DLD1 (cell line): ENCODE measurements around the gene RXRB.

Experiments
- in situ Hi-C: cut with HindIII; loops from 2 replicates; pipeline ENCODE4 v1.10.0; 2017; ENCODE audit warnings: low sequenced_read_pairs

Gene RXRB

DNA sequence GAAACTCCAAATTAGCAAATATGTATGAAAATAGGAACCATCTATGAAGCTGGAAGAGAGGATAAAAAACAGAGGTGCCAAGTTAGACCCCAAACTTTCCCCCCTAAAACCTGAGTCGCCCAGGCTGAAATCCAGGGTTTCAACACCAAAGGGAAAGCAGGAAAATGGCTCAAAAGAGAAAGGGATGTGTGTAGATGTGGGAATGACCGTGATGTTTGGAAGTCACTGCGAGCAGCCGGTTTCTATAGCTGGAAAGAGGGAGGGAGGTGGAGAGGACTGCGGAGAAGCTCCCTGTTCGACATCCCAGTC is 12.3 kb upstream of the RXRB start:
- in situ Hi-C loops: no loop called here

- in situ Hi-C loops: no loop called here
Observed at GRCh38 chr6:33211666-33212422, 11.4 kb upstream of the RXRB start.

DNA sequence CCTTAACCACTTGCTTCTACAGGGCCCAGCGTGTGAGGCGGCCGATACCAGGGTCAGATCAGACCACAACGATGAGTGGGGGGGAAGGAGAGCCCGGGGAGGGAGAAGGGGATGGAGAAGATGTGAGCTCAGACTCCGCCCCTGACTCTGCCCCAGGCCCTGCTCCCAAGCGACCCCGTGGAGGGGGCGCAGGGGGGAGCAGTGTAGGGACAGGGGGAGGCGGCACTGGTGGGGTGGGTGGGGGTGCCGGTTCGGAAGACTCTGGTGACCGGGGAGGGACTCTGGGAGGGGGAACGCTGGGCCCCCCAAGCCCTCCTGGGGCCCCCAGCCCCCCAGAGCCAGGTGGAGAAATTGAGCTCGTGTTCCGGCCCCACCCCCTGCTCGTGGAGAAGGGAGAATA is 10.7 kb upstream of the RXRB start:
- in situ Hi-C loops: no loop called here

DNA sequence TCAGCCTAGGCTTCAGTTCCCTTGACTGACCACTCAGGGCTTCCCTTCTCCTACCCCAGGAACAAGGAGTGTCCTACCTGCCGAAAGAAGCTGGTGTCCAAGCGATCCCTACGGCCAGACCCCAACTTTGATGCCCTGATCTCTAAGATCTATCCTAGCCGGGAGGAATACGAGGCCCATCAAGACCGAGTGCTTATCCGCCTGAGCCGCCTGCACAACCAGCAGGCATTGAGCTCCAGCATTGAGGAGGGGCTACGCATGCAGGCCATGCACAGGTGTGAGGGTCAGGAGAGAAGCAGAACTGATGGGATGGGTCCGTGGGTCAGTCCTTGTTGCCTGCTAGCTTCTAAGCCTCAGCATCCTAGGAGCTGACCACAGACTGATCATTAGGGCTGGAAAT is 9.4 kb upstream of the RXRB start:
- in situ Hi-C loops: no loop called here

- in situ Hi-C loops: no loop called here
Observed at GRCh38 chr6:33208091-33208967, 7.9 kb upstream of the RXRB start, which contains the start of gene RING1. Gene RING1, plus strand, starts transcription at chr6:33208500. Its CDS starts 323 bp downstream, at chr6:33208823.

DNA sequence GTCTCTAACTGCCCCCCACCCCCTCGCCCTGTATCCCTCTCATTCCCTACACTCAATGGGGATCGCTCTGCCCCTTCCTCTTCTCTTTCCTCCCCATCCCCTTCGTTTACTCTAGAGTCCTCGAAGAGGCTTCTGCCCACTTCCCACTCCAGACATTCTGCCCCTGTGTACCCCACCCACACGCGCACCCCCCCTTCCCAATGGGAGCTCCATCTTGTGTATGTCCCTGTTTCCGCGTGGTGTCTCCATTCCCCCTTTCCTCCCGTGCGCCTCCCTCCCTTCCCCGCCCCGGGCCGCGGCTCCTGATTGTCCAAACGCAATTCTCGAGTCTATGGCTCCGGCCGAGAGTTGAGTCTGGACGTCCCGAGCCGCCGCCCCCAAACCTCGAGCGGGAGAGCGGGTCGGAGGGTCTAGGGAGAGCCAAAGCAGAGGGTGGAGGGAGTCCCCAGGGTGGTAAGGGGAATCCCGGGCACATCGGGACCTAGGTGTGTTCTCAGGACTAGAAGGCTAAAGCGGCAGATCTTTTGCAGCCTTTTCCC is 7.2 kb upstream of the RXRB start:
- in situ Hi-C loops: no loop called here

- in situ Hi-C loops: no loop called here
Observed at GRCh38 chr6:33206864-33207551, 6.5 kb upstream of the RXRB start.

DNA sequence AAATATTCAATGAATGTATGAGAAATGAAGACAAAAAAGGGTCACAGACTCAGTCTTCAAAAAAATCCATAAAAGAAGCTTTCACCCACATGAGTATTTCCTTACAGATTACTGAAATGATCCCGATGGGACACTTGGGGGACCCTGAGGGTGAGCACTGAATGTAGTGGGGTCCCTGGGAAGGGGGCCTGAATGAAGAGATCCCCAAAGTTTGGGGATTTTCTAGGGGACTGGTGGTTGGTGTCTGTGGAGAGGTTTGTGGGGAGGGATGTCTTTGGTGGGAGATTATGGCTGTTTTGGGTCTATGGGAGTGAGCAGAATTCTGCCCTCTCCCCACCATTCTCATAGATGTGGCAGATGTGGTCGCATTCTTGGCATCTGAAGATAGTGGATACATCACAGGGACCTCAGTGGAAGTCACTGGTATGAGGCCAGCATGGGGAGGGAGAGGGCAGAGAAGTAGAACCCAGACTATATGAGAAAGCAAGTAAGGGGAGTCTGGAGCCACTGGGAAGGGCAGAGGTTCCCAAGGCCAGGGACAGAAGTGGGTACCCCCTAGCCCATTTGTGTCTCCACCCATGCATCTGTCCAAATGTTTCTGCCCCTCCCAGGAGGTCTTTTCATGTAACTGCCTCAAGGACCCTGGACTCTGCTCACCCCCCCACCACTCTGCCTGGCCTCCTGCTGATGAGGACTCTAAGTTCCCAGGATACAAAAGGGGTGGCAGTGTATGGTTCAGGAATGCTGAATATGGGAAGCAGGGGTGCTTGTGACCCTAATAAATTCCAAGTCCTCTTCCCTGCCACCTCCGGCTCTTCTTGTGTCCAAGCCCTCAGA is 5.8 kb upstream of the RXRB start:
- in situ Hi-C loops: no loop called here

- in situ Hi-C loops: no loop called here
Observed at GRCh38 chr6:33205191-33206026, 4.9 kb upstream of the RXRB start.

- in situ Hi-C loops: no loop called here
Observed at GRCh38 chr6:33204415-33205190, 4.1 kb upstream of the RXRB start, which contains the start of gene HSD17B8. Gene HSD17B8, plus strand, starts transcription at chr6:33204655. Its CDS starts 14 bp downstream, at chr6:33204669.

GRCh38 chr6:33204165-33204414 is 3.6 kb upstream of the RXRB start:
- in situ Hi-C loops: no loop called here

DNA sequence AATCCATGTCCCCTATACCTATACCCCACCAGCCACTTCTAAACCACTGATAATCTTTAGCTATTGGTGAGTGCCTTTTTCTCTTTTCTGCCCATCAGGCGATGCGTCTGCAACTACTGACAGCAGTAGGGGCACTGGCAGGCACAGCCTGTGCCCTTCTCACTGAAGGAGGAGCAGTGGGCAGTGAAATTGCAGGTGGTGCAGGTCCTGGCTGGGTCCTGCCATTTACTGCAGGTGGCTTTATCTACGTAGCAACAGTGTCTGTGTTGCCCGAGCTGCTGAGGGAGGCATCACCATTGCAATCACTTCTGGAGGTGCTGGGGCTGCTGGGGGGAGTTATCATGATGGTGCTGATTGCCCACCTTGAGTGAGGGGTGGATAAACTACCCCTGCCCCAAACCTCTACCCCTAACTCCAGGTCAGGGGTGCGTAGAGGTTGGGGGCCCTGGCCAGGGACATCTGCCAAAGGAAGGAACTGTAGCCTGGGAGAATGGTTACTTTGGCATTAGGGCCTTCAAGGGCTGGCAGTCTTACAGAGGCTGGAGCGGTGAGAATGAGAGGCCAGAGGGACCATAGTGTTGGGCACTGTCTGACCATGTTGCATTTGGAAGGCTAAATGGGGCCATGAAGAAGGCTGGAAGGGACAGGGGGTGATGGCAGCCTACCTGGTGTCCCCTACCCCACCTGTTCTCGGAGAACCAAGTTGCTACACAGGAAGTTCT is 3.1 kb upstream of the RXRB start:
- in situ Hi-C loops: no loop called here

- in situ Hi-C loops: no loop called here
Observed at GRCh38 chr6:33202799-33203198, 2.3 kb upstream of the RXRB start.

DNA sequence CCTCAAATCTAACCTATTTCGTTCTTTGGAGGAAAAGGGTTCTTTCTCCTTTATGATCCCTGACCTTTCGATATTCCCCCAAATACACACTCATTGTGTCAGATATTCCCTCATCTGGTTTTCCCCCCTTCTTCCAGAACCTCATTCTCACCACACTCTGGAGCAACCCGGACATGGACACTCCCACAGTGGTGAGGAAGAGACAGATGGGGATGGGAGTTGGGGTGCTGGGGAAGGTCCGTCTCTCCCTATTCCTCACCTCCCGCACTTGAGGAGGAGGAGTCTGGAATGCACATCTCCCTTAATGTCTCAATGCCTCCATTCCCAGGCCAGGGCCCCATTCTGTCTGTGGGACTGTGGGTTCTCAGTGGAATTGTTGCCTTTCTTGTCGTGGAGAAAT is 1.5 kb upstream of the RXRB start:
- in situ Hi-C loops: no loop called here

- in situ Hi-C loops: no loop called here
Observed at GRCh38 chr6:33201147-33201545, 681 bp upstream of the RXRB start.

- in situ Hi-C loops: no loop called here
Observed at GRCh38 chr6:33199687-33200218, 712 bp downstream of the RXRB start.

- in situ Hi-C loops: no loop called here
Observed at GRCh38 chr6:33198853-33199436, 1.5 kb downstream of the RXRB start.
